Measurements from ENCODE around the gene ARHGAP9.
"Not testable (repeated sequence)": the region's sequence is repeated elsewhere in the genome, so short reads cannot be mapped to it uniquely, and the experiment has no call there.

The ARHGAP9 gene

GRCh38 chr12:57511588-57512325, 32.1 kb upstream of the ARHGAP9 start:
- Histone ChIP-seq H3K9ac (no peak overlapping the region), H3K4me3 (no peak overlapping the region), H3K4me1 (0 out of 2 replicates have a peak, but pooled peaks cover 8% of the 10 kb centered on the region), H3K9me3 (no peaks in the 10 kb centered on the region), H3K27ac (no peak overlapping the region), H3K4me2 (no peak overlapping the region), H3K36me3 (peaks cover 91% of the 10 kb centered on the region), H4K20me1 (peaks cover 65% of the 10 kb centered on the region), H3K27me3 (no peaks in the 10 kb centered on the region)
- TF ChIP-seq Cebpa-rat (IDR thresholded peaks at IDR 0.05), result no peak

- no peak for TF ChIP-seq Cebpa-rat (IDR thresholded peaks at IDR 0.05)
- Histone ChIP-seq H3K4me2 (no peak overlapping the region), H3K9ac (no peak overlapping the region), H3K27me3 (no peaks in the 10 kb centered on the region), H4K20me1 (peaks cover 61% of the 10 kb centered on the region), H3K36me3 (peaks cover 91% of the 10 kb centered on the region), H3K4me1 (0 out of 2 replicates have a peak, but pooled peaks cover 8% of the 10 kb centered on the region), H3K9me3 (no peaks in the 10 kb centered on the region), H3K4me3 (no peak overlapping the region), H3K27ac (no peak overlapping the region)
Observed at GRCh38 chr12:57511161-57511560, 31.5 kb upstream of the ARHGAP9 start.

GRCh38 chr12:57507796-57508195, 28.1 kb upstream of the ARHGAP9 start:
- peaks cover 91% of the 10 kb centered on the region for H3K36me3 ChIP-seq
- H4K20me1 ChIP-seq, result peaks cover 53% of the 10 kb centered on the region; the same call in 1 of the 2 replicates
- H3K4me2 ChIP-seq, result not testable (repeated sequence)

GRCh38 chr12:57506541-57506940, 26.9 kb upstream of the ARHGAP9 start:
- not testable (repeated sequence) for H3K27ac ChIP-seq, H3K27me3 ChIP-seq, H3K4me3 ChIP-seq, H3K4me1 ChIP-seq, H3K9ac ChIP-seq, H3K4me2 ChIP-seq, H3K9me3 ChIP-seq
- H4K20me1 ChIP-seq, result peaks cover 42% of the 10 kb centered on the region; the same call in 1 of the 2 replicates
- peaks cover 91% of the 10 kb centered on the region for H3K36me3 ChIP-seq

More at GRCh38 chr12:57507796-57508195, 28.1 kb upstream of the ARHGAP9 start:
- H3K9ac ChIP-seq, H3K4me1 ChIP-seq, H3K9me3 ChIP-seq, H3K4me3 ChIP-seq, H3K27ac ChIP-seq, H3K27me3 ChIP-seq: not testable (repeated sequence)

GRCh38 chr12:57502311-57502969, 22.8 kb upstream of the ARHGAP9 start:
- peaks cover 91% of the 10 kb centered on the region for H3K36me3 ChIP-seq

GRCh38 chr12:57500213-57500612, 20.5 kb upstream of the ARHGAP9 start:
- Histone ChIP-seq H3K9ac (no peak overlapping the region), H3K27me3 (no peaks in the 10 kb centered on the region), H3K9me3 (no peaks in the 10 kb centered on the region), H3K36me3 (peaks cover 99% of the 10 kb centered on the region), H3K4me1 (no peaks in the 10 kb centered on the region), H3K4me3 (no peak overlapping the region), H3K27ac (no peak overlapping the region), H3K4me2 (no peak overlapping the region), H4K20me1 (peaks cover 31% of the 10 kb centered on the region; the same call in 1 of the 2 replicates)
- no peak for TF ChIP-seq Cebpa-rat (IDR thresholded peaks at IDR 0.05)

More at GRCh38 chr12:57502311-57502969, 22.8 kb upstream of the ARHGAP9 start:
- not testable (repeated sequence) for H3K9me3 ChIP-seq, H3K27me3 ChIP-seq, H3K4me2 ChIP-seq, H3K9ac ChIP-seq, H3K4me3 ChIP-seq, H3K27ac ChIP-seq, H3K4me1 ChIP-seq
- H4K20me1 ChIP-seq, result peaks cover 37% of the 10 kb centered on the region; the same call in 1 of the 2 replicates

GRCh38 chr12:57498571-57498970, 18.9 kb upstream of the ARHGAP9 start:
- peaks cover 92% of the 10 kb centered on the region for H3K36me3 ChIP-seq

GRCh38 chr12:57498132-57498502, 18.5 kb upstream of the ARHGAP9 start:
- H3K4me2 ChIP-seq, result no peak overlapping the region
- H3K36me3 ChIP-seq, result peaks cover 88% of the 10 kb centered on the region
- TF ChIP-seq Cebpa-rat (IDR thresholded peaks at IDR 0.05), result no peak
- H3K4me1 ChIP-seq, result no peaks in the 10 kb centered on the region
- H3K27ac ChIP-seq, result no peak overlapping the region
- no peaks in the 10 kb centered on the region for H3K9me3 ChIP-seq
- H4K20me1 ChIP-seq, result peaks cover 19% of the 10 kb centered on the region; the same call in 1 of the 2 replicates
- no peak overlapping the region for H3K4me3 ChIP-seq
- no peak overlapping the region for H3K9ac ChIP-seq
- H3K27me3 ChIP-seq, result no peaks in the 10 kb centered on the region

More at GRCh38 chr12:57498571-57498970, 18.9 kb upstream of the ARHGAP9 start:
- Histone ChIP-seq H3K4me2 (no peak overlapping the region), H3K4me1 (no peaks in the 10 kb centered on the region), H3K27me3 (no peaks in the 10 kb centered on the region), H3K4me3 (no peak overlapping the region), H3K9me3 (no peaks in the 10 kb centered on the region), H3K27ac (no peak overlapping the region), H4K20me1 (peaks cover 23% of the 10 kb centered on the region; the same call in 1 of the 2 replicates), H3K9ac (no peak overlapping the region)
- no peak for TF ChIP-seq Cebpa-rat (IDR thresholded peaks at IDR 0.05)

GRCh38 chr12:57497223-57498131, 17.8 kb upstream of the ARHGAP9 start:
- Histone ChIP-seq H3K27ac (no peak overlapping the region), H3K27me3 (no peaks in the 10 kb centered on the region), H3K36me3 (peaks cover 87% of the 10 kb centered on the region), H3K4me2 (no peak overlapping the region), H3K9ac (no peak overlapping the region), H3K9me3 (peaks cover 5% of the 10 kb centered on the region; the same call in 1 of the 2 replicates), H3K4me1 (no peaks in the 10 kb centered on the region), H4K20me1 (peaks cover 19% of the 10 kb centered on the region; the same call in 1 of the 2 replicates), H3K4me3 (no peak overlapping the region)
- TF ChIP-seq Cebpa-rat (IDR thresholded peaks at IDR 0.05), result no peak

All from BLaER1 (cell line).